C1 segment of cervical spinal cord (tissue), 14 donors: ENCODE results near the gene OSBPL9.
A peak's percentile ranks its signal among the peaks of the same experiment; 100 is the strongest.
"Not testable (repeated sequence)": the region's sequence is repeated elsewhere in the genome, so short reads cannot be mapped to it uniquely, and the experiment has no call there.

Source experiments
- DNase-seq, 14 donors: peaks; one replicate each; lab custom pipeline; 2025; lab: John Stamatoyannopoulos, UW

The OSBPL9 gene

DNA sequence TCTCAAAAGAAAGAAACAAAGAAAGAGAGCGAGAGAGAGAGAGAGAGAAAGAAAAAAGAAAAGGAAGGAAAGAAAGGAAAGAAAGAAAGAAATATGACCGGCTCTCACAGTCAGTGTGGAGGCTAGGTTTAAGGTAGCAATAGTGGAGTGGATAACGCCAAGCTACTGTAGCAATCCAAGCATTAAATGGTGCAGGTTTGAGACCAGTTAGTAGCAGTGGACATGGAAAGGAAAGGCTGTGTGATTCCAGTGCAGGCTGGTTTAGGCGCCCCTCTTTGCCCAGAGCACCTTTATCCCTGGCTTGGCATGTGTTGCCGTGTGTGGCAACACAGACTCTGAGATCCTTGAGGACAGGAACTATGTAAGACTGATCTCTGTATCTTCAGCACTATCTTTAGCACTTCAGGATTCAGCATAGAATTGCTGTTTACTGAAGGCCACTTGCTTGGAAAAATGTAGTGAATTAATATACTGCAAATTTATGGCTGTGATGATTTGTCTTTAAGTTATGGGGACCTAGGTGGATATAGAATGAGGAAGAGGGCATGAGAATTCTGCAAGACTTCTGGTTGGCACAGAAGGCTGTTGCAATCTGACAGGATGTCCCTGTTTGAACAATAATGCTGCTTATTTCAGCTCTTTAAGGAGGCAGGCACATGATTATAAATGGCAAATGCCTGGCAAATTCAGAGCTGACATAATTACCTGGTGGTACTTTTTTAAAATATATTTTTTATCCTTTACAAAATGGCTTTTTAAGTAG, 10.8 kb upstream of the OSBPL9 start:
- DNase-seq, result no peak

- DNase-seq, result no peak
Observed at GRCh38 chr1:51607681-51608095, 9.2 kb upstream of the OSBPL9 start.

- not testable (repeated sequence) for DNase-seq
Observed at GRCh38 chr1:51610104-51610503, 6.8 kb upstream of the OSBPL9 start.

- no peak for DNase-seq
Observed at GRCh38 chr1:51610637-51611036, 6.3 kb upstream of the OSBPL9 start.

- no peak for DNase-seq
Observed at GRCh38 chr1:51612447-51612961, 4.4 kb upstream of the OSBPL9 start.

DNA sequence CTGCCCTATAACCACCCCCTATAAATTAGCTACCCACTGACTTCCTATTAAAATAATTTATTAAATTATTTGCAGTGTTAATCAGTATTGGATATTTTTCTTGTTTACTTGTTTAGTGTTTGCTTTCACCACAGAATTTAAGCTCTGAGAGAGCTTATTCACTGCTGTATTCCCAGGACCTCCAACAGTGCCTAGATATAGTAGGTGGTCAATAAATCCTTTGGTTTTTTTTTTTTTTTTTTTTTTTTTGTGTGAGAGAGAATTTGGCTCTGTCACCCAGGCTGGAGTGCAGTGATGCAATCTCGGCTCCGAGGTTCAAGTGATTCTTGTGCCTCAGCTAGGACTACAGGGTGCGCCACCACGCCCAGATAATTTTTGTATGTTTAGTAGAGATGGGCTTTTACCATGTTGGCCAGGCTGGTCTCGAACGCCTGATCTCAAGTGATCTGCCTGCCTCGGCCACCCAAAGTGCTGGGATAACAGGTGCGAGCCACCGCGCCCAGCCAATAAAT, 1.1 kb upstream of the OSBPL9 start:
- no peak for DNase-seq

DNA sequence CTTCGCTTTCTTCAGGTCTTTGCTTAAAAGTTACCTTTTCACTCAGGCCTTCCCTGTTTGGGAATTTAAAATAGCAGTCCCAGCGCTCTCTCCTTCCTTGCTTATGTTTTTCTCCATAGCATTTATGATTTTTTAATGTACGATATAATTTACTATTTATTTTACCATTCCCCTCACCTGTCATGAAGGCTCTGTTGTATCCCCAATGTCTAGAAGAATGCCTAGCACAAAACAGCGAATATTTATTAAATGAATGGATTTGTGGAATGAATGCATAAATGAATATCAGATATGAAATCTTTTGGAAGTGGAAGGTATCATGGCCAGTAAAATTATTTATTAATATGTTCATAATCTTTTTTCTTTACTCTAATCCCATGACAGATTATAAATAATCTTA, 402 bp upstream of the OSBPL9 start:
- DNase-seq, result no peak

GRCh38 chr1:51618715-51619114, 1.8 kb downstream of the OSBPL9 start:
- DNase-seq, result no peak

- no peak for DNase-seq
Observed at GRCh38 chr1:51620470-51620869, 3.6 kb downstream of the OSBPL9 start.

DNA sequence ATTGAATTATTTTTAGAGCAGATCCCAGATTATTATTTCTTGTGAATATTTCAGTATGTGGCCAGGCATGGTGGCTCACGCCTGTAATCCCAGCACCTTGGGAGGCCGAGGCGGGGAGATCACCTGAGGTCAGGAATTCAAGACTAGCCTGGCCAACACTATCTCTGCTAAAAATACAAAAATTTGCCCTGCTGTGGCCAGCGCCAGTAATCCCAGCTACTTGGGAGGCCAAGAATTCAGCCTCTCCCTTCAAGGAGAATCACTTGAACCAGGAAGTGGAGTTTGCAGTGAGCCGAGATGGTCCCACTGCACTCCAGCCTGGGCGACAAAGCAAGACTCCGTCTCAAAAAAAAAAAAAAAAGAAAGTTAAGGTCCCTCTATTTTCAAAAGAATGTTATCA, 4.3 kb downstream of the OSBPL9 start:
- DNase-seq, result no peak

GRCh38 chr1:51621841-51622454, 5.1 kb downstream of the OSBPL9 start:
- no peak for DNase-seq

DNA sequence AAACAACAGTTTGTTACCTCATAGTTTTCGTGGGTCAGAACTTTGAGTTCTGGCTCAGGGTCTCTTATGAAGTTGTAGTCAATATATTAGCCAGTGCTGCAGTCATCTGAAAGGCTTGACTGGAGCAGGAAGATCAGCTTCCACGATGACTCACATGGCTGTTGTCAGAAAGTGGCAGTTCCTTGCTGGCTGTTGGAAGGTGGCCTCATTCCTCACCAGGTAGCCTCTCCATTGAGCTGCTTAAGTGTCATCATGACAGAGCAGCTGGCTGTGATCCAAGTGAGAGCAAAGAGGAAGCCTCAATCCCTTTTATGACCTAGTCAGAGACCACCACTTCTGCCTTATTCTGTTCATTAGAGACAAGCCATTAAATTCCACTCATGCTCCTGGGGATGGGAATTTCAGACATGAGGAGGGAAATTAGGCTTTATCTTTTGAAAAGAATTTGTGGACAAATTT, 5.6 kb downstream of the OSBPL9 start:
- peak in 2 of 14 donors; percentile 19 to 24 for DNase-seq

DNA sequence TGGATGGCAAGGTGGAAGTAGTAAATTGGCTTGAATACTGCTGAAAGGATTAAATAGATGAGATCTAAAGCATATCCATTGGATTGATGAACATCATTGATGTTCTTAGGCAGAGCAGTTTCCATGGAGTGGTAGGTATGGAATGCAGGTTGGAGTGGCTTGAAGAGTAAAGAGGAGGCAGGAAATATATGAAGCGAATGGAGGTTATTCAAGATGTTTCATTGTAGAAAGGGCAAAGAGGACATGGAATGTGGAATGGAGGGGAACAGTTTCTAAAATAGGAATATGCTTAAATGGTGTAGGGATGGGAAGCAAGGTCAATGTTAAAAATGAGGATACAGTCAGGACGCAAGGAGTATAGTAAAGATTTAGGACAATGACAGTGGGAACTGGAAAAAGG, 6.1 kb downstream of the OSBPL9 start:
- DNase-seq, result no peak

DNA sequence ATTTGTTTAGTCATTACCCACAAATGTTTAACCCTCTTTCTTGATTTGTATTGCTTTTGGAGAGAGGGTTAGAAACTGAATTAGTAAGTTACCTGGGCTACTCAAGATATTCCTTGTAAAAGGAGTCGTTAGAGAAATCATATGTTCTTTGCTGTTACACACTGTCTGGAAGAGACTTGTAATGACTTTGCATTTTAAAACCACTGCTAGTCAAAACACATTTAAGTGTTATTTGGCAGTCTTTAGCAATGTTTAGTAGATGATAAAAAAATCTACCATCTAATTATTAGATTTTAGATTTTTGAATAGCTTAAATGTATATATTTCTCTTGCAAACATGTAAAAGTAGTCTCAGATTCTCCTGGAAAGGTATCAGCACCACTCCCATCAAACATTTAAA, 6.6 kb downstream of the OSBPL9 start:
- no peak for DNase-seq

DNA sequence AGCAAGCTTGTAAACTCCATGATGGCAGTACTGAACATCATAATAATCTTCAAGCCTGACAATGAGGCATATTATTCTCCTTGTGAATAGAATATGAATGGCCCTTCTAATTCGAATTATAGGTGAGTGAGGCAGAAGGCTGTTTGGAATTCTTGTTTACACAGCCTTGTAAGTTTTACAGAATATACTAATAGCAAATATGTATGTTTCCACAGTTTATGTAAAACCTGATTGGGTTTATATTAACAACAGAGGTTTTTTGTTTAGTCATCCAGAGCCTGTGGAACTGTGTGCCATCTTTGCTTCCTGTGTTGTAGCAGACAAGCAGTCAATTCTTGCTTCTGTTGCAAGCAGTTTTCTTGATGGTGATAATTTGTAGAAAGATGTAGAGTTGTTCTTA, 8.0 kb downstream of the OSBPL9 start:
- no peak for DNase-seq

- DNase-seq, result no peak
Observed at GRCh38 chr1:51627672-51628071, 10.8 kb downstream of the OSBPL9 start.

- no peak for DNase-seq
Observed at GRCh38 chr1:51628715-51629590, 12.1 kb downstream of the OSBPL9 start.

DNA sequence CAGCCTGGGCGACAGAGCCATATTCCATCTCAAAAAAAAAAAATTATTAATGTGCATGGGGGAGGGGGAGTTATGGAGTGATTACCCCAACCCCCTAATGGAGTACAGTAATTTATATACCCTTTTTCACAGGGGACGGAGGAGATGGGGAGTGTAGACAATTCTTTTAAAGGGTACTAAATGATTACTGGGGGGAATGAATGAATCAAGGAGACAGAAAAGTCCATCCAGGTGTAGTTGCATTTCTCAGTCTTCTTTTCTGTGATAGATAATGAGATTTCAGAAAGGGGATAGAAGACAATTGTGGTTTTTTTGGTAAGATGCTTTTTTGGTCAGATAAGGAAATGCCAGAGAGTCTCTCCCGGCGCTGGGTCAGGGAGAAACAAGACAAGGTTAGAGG, 13.0 kb downstream of the OSBPL9 start:
- no peak for DNase-seq

- no peak for DNase-seq
Observed at GRCh38 chr1:51630393-51630792, 13.5 kb downstream of the OSBPL9 start.

DNA sequence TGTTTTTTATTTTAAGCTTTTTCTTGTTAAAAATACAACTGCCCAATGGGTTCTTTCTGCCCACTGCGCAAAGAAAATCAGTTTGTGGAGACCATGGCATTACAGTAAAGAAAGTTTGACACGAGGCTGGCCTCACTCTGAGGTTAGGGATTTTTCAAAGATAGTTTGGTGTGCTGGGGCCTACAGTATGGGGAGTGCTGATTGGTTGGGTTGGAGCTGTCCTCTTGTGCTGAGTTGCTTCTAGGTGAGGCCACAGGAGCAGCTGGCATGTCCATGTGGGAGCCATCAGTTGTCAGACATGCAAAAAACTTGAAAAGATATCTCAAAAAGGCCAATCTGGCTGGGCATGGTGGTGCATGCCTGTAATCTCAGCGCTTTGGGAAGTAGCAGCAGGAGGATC, 14.0 kb downstream of the OSBPL9 start:
- no peak for DNase-seq

DNA sequence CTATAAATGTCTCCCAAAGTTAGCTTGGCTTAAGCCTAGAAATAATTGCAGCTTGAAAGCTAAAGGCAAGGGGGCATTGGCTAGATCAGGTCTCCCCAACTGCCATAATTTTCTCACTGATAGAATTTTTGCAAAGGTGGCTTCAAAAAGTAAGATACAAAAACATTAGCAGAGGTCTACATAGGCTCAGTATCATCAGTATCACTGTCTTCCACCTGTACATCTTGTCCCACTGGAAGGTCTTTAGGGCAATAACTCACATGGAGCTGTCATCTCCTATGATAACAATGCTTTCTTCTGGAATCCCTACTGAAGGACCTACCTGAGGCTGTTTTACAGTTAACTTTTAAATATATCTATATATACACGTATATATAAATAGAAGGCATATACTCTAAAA, 14.9 kb downstream of the OSBPL9 start:
- no peak for DNase-seq

DNA sequence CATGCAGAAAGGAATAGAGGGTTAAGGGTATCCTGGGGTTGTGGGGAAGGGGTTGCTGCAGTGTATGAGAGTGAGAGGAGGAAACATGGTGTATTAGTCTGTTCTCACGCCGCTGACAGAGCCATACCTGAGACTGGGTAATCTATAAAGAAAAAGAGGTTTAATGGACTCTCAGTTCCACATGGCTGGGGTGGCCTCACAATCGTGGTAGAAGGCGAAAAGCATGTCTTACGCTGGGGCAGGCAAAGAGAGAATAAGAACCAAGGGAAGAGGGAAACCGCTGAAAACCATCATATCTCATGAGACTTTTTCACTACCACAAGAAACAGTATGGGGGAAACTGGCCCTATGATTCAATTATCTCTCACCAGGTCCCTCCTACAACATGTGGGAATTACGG, 17.7 kb downstream of the OSBPL9 start:
- no peak for DNase-seq
